Astrocyte (in vitro differentiated cells and primary cell): Measurements from ENCODE around the gene GDNF. TPM values are rescaled to one million over a fixed set of nuclear protein-coding genes. Genes with fewer than 3 reads are reported as not detected.

Source experiments
- DNase-seq: peaks from one replicate; pipeline ENCODE4 v3.0.0-alpha.2; 2010; ENCODE audit warnings: low read depth
- FAIRE-seq: peaks from 2 replicates; lab custom pipeline; 2011; peaks lifted over from hg19 to GRCh38; lab: Jason Lieb, UNC
- H2AFZ ChIP-seq: 2 replicates; pipeline ENCODE4 v1.6.0; 2012; ENCODE audit warnings: low read depth, low read length, inconsistent platforms
- H3K27ac ChIP-seq: 2 replicates; pipeline ENCODE4 v1.5.1; 2011; ENCODE audit warnings: low read depth, low read length, inconsistent platforms
- H3K27me3 ChIP-seq: 2 replicates; pipeline ENCODE4 v1.6.0; 2011; ENCODE audit warnings: low read length, inconsistent platforms; ENCODE audit not compliant: insufficient read depth
- H3K36me3 ChIP-seq: 2 replicates; pipeline ENCODE4 v1.5.1; 2011; ENCODE audit warnings: low read length, inconsistent platforms; ENCODE audit not compliant: insufficient read depth
- H3K4me1 ChIP-seq: 2 replicates; pipeline ENCODE4 v1.5.1; 2011; ENCODE audit warnings: low read length, inconsistent platforms; ENCODE audit not compliant: insufficient read depth
- H3K4me2 ChIP-seq: 2 replicates; pipeline ENCODE4 v1.6.0; 2012; ENCODE audit warnings: low read length, inconsistent platforms
- H3K4me3 ChIP-seq: 2 replicates; pipeline ENCODE4 v1.5.1; 2011; ENCODE audit warnings: low read depth, mild to moderate bottlenecking, low read length, inconsistent platforms; ENCODE audit not compliant: insufficient read depth
- H3K79me2 ChIP-seq: 2 replicates; pipeline ENCODE4 v1.6.0; 2012; ENCODE audit warnings: mild to moderate bottlenecking, low read length, inconsistent platforms; ENCODE audit not compliant: insufficient read depth
- H3K9ac ChIP-seq: 2 replicates; pipeline ENCODE4 v1.6.0; 2012; ENCODE audit warnings: mild to moderate bottlenecking, low read length, inconsistent platforms
- H3K9me3 ChIP-seq: 2 replicates; pipeline ENCODE4 v1.5.1; 2012; ENCODE audit warnings: low read depth, mild to moderate bottlenecking, low read length, inconsistent platforms; ENCODE audit not compliant: insufficient read depth
- H4K20me1 ChIP-seq: 2 replicates; pipeline ENCODE4 v1.6.0; 2012; ENCODE audit warnings: low read length, inconsistent platforms; ENCODE audit not compliant: insufficient read depth
- H3K27ac Mint-ChIP-seq: one replicate; pipeline ENCODE4 v1.8.0; 2021; ENCODE audit warnings: mild to moderate bottlenecking, mixed read lengths; ENCODE audit not compliant: unreplicated experiment
- H3K27me3 Mint-ChIP-seq: one replicate; pipeline ENCODE4 v1.8.0; 2021; ENCODE audit warnings: low read depth, mixed read lengths; ENCODE audit not compliant: unreplicated experiment
- H3K36me3 Mint-ChIP-seq: one replicate; pipeline ENCODE4 v1.8.0; 2021; ENCODE audit warnings: low read depth, mixed read lengths; ENCODE audit not compliant: unreplicated experiment
- H3K4me1 Mint-ChIP-seq: one replicate; pipeline ENCODE4 v1.8.0; 2021; ENCODE audit warnings: low read depth, mixed read lengths; ENCODE audit not compliant: unreplicated experiment
- H3K4me3 Mint-ChIP-seq: one replicate; pipeline ENCODE4 v1.8.0; 2021; ENCODE audit warnings: mild to moderate bottlenecking, moderate library complexity, mixed read lengths; ENCODE audit not compliant: unreplicated experiment
- H3K9me3 Mint-ChIP-seq: one replicate; pipeline ENCODE4 v1.8.0; 2021; ENCODE audit warnings: mild to moderate bottlenecking, mixed read lengths; ENCODE audit not compliant: unreplicated experiment
- CTCF ChIP-seq: IDR thresholded peaks from 2 replicates; pipeline ENCODE4 v1.5.1; 2011; ENCODE audit warnings: low read depth, mild to moderate bottlenecking, inconsistent platforms, low read length, moderate library complexity; ENCODE audit not compliant: insufficient read depth
- EZH2 ChIP-seq: IDR thresholded peaks from 2 replicates; pipeline ENCODE4 v1.6.1; 2012; ENCODE audit warnings: mild to moderate bottlenecking, low read length, inconsistent platforms; ENCODE audit not compliant: insufficient read depth
- total RNA-seq: library from RNA; stranded (reverse); gene quantifications from 2 replicates; pipeline ENCODE4 v1.2.1, GENCODE V29; 2021

Gene GDNF
- total RNA-seq, 1 donor from 2014 or later = 21.5 TPM

- DNase-seq (peak; percentile 53), FAIRE-seq (no peak)
- no peak overlapping the region for H3K4me3 Mint-ChIP-seq
Observed at GRCh38 chr5:37789991-37790390, 49.9 kb downstream of the GDNF start.

GRCh38 chr5:37787742-37788141, 52.1 kb downstream of the GDNF start:
- no peak overlapping the region for H3K4me3 ChIP-seq
- Mint-ChIP-seq H3K4me3 (no peak overlapping the region), H3K27me3 (no peaks in the 10 kb centered on the region), H3K4me1 (peaks cover 28% of the 10 kb centered on the region), H3K9me3 (peaks cover 6% of the 10 kb centered on the region), H3K27ac (peak overlapping the region; percentile 27), H3K36me3 (no peaks in the 10 kb centered on the region)
- H4K20me1 ChIP-seq = no peaks in the 10 kb centered on the region
- DNase-seq (peak; percentile 67), FAIRE-seq (no peak)
- peaks cover 13% of the 10 kb centered on the region for H3K4me1 ChIP-seq
- no peak overlapping the region for H3K27ac ChIP-seq
- no peak overlapping the region for H3K4me2 ChIP-seq
- H3K9me3 ChIP-seq = no peaks in the 10 kb centered on the region
- H3K27me3 ChIP-seq = no peaks in the 10 kb centered on the region
- H3K9ac ChIP-seq = no peak overlapping the region
- H3K36me3 ChIP-seq = no peaks in the 10 kb centered on the region
- H3K79me2 ChIP-seq = no peaks in the 10 kb centered on the region
- H2AFZ ChIP-seq = no peak overlapping the region
- TF ChIP-seq CTCF (no peak), EZH2 (no peak)

More at GRCh38 chr5:37789991-37790390, 49.9 kb downstream of the GDNF start:
- no peak overlapping the region for H3K27ac ChIP-seq
- H2AFZ ChIP-seq = no peak overlapping the region
- Mint-ChIP-seq H3K36me3 (peaks cover 4% of the 10 kb centered on the region), H3K27ac (no peak overlapping the region), H3K4me1 (peaks cover 18% of the 10 kb centered on the region), H3K9me3 (peaks cover 17% of the 10 kb centered on the region), H3K27me3 (no peaks in the 10 kb centered on the region)
- H3K79me2 ChIP-seq = no peaks in the 10 kb centered on the region
- H3K4me2 ChIP-seq = no peak overlapping the region
- no peak overlapping the region for H3K9ac ChIP-seq
- H3K4me1 ChIP-seq = peaks cover 13% of the 10 kb centered on the region
- H3K27me3 ChIP-seq = no peaks in the 10 kb centered on the region
- no peak overlapping the region for H3K4me3 ChIP-seq
- H4K20me1 ChIP-seq = no peaks in the 10 kb centered on the region
- TF ChIP-seq CTCF (no peak), EZH2 (no peak)
- H3K9me3 ChIP-seq = no peaks in the 10 kb centered on the region
- H3K36me3 ChIP-seq = no peaks in the 10 kb centered on the region

- TF ChIP-seq EZH2 (no peak), CTCF (no peak)
- H3K4me3 Mint-ChIP-seq = no peak overlapping the region
- peak; percentile 68 for FAIRE-seq
- Histone ChIP-seq H3K79me2 (no peaks in the 10 kb centered on the region), H3K27me3 (no peaks in the 10 kb centered on the region), H3K9me3 (no peaks in the 10 kb centered on the region), H4K20me1 (no peaks in the 10 kb centered on the region), H3K4me2 (no peak overlapping the region), H3K27ac (no peak overlapping the region), H3K9ac (no peak overlapping the region), H3K4me1 (peaks cover 10% of the 10 kb centered on the region), H3K4me3 (no peak overlapping the region), H2AFZ (no peak overlapping the region), H3K36me3 (no peaks in the 10 kb centered on the region)
- H3K36me3 Mint-ChIP-seq = no peaks in the 10 kb centered on the region
- H3K27ac Mint-ChIP-seq = peak overlapping the region; percentile 64
- peaks cover 28% of the 10 kb centered on the region for H3K4me1 Mint-ChIP-seq
- peaks cover 6% of the 10 kb centered on the region for H3K9me3 Mint-ChIP-seq
- no peaks in the 10 kb centered on the region for H3K27me3 Mint-ChIP-seq
- peak; percentile 87 for DNase-seq
Observed at GRCh38 chr5:37786862-37787519, 52.9 kb downstream of the GDNF start.
